NCI-H2107 treated with DMSO at 0.1 percent for 48 hours (cell line): ENCODE data around the gene EXOC7.

ENCODE experiments used
- DNase-seq: peaks from one replicate; lab custom pipeline; 2025; ENCODE audit not compliant: unreplicated experiment; lab: John Stamatoyannopoulos, UW

The EXOC7 gene

DNA sequence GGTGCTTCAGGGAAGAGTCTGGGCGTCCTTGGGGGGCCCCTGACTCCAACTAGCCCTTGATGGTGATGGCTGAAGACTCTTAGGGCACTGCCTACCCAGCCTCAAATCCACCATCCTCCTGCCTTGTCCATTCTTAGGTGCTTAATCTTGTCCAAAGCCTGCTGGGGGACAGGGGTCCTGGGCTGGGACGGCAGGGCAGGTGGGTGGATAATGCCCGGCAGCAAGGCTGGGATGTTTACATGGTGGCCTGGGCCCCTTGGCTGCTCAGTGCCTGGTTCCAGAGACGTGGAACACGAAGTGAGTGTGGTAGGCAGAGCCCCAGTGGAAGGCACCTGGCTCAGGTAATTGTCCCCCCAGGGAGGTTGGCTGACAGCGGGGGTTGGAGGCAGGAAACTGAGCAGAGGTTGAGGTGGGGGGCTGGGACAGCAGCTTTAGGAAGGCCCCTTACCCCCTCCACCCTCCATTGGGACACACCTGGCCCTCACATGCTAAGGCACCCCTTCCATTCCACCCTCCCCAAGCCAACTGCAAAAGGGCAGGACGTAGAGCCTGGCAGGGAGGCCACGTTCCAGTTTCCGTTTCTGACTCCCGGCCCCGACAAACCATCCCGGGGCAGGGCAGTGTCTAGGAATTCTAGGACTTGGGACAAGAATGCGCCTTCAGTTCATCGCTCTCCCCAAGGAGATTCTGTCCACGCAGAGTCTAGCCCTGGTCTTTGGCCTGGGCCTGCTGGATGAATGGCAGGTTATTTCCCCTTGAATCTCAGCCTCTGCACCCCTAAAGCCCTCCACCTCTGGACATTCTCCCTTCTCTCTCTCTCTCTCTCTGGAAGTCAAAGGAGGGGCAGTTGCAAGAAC is 35.5 kb upstream of the EXOC7 start:
- no peak for DNase-seq

DNA sequence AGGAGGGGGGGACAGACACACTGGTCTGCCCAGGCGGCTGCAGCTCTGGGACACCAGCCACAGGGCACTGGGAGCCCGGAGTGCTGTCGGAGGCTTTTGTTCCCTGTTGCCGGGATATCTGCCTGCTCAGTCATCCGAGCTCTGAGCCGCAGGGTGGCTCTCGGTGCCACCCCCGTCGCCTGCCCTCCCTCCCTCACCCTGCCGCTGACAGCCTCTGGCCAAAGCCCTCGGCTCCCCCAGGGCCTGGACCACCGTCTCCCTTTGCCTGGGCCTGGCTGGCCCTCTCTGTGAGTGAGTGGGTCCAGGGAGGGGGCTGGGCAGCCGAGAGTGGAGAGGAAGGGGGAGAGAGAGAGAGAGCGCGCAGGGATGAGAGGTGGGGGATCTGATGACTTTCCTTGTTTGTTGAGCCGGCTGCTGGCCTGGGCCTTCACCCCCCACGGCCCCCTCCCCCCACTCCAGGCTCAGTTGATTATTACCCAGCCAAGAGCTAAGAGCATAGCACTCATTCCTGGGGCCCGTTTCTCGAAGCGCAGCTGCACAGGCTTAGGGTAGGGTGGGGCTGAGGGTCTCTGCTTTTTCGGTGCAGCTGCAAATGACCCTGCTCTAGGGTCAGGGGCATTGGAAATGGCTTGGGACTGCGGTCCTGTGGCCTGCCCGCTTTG is 34.8 kb upstream of the EXOC7 start:
- DNase-seq, result peak; percentile 65

DNA sequence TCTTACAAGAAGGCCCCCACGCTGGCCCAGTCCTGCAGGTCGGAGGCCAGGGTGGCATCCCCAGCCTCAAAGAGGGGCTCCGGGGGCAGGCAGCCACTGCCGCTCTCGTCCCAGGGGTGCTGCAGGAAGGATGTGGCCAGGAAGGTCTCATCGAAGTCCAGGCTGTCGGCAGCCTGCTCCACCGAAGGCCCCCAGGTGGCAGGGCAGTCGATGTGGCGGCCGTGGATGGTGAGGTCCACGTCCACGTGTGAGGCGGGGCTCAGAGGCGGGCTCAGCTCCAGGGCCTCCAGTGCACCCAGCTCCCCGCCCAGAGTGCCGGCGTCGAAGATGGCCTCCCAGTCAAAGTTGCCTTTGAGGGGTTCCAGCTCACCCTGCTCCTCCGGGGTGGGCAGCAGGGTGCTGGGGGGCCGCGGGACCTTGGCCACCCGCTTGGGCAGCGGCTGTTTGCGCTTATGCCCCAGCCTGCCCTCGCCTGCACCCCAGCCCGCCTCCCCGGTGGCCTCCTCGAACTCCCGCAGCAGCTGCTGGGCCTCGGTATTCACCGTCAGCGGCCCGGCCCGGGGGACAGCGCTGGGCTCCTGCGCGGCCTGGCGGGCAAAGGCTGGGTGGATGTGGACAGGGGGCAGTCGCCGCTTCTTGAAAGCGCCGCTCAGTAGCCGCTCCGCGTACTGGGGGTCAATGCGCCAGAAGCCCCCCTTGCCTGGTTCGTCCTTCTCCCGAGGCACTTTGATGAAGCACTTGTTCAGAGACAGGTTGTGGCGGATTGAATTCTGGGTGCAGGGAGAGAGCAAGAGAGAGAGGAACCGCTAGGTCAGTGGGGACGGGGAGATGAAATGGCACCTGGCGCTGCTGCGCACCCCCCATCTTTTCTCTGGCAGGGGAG is 34.0 kb upstream of the EXOC7 start:
- DNase-seq, result no peak

DNA sequence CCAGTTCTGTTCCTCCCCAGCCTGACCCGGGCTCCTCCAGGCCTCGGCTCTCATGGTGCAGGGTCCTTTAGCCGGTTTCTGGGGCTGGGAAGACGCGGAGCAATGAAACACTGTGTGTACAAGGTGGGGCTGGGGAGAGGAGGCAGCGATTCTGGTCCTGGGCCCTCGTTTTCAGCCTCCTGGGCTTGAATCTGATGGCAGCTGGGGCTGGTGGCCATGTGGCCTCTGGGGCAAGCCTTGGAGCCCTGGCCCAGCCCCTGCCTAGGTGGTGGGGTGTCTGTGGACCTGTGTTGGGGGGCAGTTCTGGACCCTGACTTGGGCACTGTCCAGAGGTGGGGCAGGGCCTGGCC is 33.4 kb upstream of the EXOC7 start:
- no peak for DNase-seq

DNA sequence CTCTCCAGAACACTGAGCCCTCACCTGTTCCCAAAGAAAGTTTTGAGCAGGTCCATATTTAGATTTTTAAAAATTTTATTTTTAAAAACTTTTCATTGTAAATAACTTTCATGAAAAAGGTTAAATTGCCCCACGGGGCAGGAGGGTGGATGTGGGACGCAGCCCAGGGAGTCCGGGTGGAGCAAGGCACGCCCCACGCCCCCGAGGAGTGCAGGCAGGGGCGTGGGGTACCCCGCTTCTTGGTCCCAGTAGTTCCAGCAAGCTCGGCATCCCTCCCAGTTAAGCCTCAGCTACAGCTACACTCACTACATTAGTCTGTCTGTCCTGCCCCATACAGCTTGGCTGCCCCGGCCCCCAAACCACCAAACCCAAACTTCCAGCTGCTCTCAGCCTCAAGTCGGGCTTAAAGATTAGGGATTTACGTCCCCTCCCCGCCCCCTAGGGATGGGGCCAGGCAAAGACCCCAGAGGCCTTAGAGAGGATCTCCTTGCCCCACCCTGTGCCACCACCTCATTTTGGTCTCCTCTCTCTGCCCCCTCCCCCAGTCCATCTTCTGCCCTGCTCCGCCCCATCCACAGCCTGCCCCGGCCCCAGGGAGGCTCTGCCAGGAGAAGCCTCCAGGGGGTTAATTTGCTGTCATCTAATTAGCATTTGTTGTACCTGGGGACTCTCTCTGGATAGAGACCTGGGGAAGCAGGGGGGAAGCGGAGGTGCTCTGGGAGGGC is 32.9 kb upstream of the EXOC7 start:
- DNase-seq, result no peak

DNA sequence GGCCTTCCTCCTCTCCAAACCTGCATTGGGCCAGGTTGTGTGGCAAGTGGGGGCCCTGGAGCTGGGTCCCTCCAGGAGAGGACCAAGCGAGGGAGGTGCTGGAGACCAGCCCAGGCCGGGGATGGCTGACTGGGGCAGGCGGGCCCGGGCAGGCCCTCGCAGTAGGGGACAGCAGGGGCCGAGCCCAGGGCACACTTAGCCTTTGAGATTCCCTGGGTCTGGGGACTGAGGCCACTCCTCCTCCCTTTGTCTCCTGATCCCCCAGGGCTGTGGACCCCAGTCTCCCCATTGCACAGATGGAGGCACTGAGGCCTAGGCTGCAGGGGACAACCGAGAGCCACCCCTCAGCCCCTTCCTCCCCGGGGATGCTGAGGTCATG is 32.2 kb upstream of the EXOC7 start:
- DNase-seq, result no peak

DNA sequence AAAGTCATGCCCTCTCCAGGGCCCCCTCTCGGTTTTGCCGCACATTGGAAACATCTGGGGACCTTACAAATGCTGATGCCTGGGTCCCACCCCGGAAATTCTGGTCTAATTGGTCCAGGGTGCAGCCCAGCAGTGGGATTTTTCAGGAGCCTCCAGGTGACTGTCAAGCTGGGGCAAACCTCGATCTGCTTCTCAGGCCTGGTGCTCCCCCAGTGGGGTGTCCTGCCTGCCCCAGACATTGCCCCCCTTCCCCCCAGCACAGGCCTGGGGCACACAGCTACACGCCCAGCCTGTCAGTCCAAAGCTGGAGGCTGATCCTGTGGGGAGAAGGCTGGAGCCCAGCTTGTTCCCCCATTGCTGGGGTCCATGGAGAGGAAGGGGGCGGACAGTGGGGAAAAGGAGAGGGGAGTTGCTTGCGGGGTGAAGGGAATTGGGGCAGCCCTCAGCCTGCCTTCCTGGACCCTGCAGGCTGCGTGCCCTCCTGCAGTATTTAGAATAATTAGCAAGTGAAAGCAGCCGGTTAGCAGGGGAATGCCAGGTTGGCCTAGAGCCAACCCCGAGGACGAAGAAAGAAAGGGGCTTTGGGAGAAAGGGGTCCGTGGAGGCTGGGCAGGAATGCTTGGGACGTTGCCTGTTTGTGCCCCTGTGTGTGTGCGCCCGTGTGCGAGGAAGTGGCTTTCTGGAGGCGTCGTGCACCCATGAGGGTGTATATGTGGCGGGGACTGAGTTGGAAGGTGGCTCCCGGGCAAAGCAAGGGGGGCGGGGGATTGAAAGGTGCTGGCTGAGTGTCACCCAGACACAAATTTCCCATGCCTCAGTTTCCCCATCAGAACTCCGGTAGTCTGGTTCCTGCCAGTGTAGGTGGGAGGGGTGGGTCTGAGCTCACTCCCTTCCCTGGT is 31.6 kb upstream of the EXOC7 start:
- DNase-seq, result no peak

DNA sequence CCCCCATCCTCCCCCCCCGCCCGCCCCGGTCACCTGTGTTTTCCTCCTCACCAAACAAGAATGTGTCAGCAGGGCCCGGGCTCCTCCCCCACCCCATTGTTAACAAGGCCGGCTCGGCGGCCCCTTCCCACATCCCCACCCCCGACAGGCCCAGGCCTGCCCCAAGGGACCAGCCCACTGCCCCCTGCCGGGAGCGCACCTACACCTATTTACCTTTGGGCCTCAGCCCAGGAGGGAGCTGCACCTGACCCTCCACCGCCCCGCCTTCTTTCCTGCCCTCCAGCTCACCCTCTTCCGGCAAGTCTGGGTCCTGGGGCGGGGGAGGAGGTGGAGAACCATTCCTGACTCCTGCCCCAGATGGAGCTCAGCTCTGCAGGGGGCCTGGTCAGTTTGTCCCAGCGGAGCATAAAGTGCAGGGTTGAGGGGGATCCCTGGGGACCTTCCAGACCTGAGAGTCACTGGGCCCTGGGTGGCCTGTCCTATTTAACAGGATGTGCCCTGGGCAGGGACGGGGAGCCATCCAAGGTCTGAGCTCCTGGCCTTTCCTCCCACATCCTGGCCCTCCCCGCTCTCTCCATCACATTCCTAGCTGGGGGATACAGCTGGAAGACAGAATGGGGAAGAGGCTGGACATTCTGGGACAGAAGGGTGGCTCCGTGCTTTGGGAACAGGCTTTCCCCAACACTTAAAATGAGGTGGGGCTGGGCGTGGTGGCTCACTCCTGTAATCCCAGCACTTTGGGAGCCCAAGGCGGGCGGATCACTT is 29.2 kb upstream of the EXOC7 start:
- peak; percentile 80 for DNase-seq

DNA sequence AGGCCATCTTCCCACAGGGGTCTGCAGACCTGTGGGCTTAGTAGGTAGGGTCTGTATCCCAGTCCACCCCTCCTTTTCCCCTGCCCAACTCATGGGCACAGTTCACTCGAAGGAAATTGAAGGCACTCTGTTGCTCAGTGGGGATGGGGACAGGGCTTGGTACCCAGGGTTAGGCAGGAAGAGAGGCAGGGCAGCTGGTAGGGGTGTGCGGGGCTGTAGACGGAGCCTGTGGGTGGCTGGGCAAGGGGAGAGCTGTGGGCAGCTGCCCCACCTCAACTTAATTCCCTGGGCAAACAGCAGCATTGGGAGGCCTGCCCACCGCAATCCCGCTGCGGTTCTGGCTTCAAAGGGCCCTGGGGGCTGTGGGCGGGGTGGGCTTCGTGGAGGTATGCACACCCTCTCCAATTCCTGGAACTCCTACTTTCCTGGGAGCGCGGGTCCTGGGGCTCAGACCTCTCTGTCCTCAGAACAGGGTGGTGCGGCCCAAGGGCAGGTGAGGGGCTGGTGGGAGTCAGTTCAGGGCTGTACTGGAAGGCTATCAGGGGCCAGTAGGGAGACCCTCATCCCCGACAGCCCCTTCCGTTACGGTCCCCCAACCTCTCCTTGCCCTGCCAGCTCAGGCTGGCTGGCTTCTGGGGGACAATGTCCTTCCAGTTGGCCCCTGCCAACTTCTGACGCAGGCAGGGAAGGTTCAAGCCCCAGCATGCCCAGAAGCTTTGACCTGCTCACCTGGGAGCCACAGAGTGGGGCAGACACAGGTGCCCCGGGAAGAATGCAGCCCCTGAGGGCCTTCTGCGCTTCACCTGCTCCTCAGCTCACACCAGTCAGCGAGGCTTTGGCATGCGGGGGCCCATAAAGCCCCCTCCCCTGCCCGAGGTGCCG is 28.3 kb upstream of the EXOC7 start:
- peak; percentile 69 for DNase-seq

DNA sequence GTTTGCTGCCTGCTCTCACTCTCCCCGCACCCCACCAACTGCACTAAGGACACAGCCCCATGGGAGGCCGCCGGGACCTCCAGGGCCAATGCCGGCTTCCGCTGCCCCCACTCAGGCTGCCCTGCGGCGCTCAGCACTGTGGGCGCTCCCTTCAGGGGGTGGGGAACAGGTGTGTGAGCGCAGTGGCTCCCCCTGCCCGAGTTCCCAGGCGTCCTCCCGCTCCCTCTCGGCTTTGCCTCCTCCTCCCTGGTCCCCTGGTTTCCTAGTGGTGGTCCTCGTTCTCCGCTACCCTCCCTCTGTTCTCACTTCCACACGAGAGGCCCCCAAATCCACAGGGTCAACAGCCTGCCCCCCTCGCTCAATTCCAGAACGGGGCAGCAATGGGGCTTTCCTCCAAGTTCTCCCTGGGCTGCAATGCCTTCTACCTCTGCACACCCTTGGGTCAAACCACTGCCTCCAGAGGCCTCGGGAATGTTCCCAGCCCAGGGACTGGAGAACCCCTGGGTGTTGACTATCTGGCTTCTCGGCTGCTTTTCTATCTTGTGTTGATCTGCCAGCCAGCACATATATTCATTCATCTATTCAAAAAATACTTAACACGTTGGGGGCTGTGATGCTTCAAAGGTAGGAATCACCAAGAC is 27.6 kb upstream of the EXOC7 start:
- DNase-seq, result no peak

DNA sequence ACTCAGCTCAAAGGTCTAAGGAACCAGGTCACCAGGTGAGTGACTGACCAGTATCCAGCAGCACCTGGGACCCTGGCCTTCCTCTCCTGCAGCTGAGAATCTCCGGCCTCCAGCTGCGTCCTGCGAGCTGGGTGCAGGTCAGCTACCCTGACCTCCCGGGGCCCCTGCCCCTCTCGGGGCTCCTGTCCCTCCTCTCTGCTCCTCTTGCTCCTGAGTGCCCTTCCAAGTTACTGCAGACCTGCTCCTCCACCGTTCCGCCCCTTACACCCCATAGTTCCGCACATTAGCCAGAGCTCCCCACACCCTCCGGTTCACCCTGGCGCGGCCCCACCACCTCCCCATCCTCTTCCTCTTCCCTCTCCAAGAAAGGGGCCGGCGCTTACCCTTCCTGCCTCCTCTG is 26.9 kb upstream of the EXOC7 start:
- no peak for DNase-seq

DNA sequence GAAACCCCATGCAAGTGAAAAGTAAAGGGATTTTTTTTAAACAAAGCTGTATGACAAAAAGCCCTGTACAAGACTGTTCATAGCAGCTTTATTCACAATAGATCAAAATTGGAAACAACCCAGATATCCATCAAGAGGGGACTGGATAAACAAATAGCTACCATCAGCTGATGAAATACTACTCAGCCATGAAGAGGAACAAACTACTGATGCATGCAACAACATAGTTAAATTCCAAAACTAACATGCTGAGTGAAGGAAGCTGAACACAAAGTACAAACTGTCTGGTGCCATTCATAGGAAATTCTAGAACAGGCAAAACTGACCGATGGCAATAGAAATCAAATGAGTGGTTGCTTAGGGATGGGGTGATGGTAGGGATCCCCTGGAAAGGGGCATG is 22.3 kb upstream of the EXOC7 start:
- DNase-seq, result no peak

DNA sequence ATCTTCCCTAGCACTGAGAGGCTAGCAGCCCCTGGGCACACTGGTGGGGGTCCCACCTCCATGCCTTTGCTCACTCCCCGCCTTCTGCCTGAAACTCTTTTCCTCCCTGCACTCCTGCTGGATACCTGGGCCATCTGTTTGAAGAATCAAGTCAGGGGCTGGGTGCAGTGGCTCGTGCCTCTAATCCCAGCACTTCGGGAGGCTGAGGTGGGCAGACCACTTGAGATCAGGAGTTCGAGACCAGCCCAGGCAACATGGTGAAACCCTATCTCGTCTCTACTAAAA is 21.7 kb upstream of the EXOC7 start:
- DNase-seq, result no peak

DNA sequence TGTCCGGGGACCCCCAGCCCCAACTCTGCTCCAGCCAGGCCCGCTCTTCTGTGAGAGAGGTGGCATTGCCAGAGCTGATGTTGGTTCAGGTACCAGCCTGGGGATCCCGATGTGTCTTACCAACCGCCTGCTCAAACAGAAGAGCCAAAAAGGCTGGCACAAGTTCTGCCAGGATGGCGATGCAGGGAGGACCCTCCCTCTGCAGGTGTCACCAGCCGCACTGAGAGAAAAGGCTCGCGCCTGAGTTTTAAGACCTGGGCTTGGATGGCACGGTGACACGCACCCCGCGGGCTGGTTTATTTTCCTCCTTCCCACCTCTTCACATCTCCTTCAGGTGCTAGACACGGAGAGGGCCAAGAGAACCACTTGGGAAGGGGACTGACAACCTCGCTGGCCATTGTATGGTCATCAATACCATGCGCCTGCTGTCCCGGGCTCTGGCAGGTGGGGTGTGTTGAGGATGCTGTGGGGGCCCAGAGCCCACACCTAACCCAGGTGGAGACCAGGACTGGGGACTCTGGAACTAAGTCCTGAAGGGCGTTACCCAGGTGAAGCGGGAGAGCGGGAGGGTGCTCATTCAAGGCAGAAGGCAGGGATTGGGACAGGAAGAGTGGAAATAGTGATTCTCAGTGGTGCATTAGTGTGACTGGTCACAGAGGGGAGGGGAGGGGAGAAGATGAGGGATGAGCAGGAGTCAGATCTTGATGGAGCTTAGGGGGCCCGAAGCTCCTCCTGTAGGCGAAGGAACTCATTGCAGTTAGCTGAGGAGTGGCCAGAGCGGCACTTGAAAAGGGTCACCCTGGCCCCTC is 21.2 kb upstream of the EXOC7 start:
- DNase-seq, result no peak

DNA sequence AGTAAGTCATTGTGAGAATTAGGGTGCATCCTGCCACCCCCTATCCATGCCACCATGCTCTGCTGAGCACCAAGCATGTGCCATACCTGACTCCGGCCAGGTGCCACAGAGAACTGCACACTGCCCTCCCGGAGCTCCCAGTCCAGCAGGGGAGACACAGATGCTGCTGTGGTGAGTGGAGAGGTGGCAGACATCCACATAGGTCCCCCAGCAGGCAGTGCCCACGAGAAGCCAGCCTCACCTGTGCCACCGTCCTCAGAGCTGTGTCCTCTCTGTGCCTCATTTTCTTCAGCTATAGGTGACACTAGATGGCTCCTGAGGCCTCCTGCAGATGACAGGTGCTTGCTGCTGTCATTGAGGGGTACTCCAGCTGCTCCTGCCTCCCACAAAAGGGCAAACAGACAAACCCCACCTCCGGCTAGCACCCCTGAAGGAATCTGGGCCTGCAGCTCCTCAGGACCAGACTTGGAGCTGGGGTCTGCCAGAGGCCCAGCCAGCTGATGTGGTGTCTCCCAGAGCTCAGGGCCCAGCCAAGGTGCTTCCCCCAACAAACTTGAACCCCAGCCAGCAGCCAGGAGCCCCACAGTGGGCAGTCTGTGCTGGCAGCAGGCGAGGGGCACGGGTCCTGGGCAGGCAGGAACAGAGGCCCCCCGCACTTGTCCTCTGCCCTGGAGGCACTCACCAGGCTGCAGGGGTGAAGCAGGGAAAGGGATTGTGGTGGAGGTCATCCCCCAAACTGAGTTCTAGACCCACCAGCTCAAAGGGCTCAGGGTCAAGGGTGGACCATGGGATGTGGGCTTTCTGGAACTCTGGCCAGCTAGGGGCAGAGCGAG is 20.4 kb upstream of the EXOC7 start:
- DNase-seq, result no peak

DNA sequence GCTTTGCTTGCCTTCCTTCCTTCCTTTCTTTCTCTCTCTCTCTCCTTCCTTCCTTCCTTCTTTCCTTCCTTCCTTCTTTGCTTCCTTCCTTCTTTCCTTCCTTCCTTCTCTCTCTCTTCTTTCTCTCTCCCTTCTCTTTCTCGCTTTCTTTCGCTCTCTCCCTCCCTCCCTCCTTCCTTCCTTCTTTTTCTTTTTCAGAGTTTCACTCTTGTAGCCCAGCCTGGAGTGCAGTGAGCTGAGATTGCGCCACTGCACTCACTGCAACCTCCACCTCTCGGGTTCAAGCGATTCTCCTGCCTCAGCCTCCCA is 19.6 kb upstream of the EXOC7 start:
- no peak for DNase-seq
